NCI-H2171 treated with DMSO at 0.1 percent for 48 hours (cell line): Measurements from ENCODE around the gene GOLGA6L2.
"Not testable (repeated sequence)": the region's sequence is repeated elsewhere in the genome, so short reads cannot be mapped to it uniquely, and the experiment has no call there.

Source experiments
- DNase-seq: peaks from one replicate; lab custom pipeline; 2025; lab: John Stamatoyannopoulos, UW

GOLGA6L2 gene, protein sequence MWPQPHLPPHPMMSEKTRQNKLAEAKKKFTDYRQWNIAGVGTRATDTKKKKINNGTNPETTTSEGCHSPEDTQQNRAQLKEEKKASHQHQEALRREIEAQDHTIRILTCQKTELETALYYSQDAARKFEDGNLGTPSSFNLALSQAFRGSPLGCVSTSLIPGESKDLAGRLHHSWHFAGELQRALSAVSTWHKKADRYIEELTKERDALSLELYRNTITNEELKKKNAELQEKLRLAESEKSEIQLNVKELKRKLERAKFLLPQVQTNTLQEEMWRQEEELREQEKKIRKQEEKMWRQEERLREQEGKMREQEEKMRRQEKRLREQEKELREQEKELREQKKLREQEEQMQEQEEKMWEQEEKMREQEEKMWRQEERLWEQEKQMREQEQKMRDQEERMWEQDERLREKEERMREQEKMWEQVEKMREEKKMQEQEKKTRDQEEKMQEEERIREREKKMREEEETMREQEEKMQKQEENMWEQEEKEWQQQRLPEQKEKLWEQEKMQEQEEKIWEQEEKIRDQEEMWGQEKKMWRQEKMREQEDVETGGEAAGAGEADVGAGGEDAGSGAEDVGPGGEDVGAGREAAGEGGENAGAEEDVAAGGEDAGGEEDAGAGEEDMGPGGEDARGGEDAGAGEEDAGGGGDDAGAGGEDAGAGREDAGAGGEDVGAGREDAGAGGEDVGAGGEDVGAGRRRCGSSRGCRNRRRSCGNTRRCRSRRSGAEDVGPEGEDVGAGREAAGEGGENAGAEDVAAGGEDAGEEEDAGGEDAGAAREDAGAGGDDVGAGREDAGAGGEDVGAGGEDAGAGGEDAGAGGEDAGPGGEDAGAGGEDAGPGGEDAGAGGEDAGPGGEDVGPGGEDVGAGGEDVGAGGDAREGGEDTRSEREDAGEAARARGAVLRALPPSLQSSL

DNA sequence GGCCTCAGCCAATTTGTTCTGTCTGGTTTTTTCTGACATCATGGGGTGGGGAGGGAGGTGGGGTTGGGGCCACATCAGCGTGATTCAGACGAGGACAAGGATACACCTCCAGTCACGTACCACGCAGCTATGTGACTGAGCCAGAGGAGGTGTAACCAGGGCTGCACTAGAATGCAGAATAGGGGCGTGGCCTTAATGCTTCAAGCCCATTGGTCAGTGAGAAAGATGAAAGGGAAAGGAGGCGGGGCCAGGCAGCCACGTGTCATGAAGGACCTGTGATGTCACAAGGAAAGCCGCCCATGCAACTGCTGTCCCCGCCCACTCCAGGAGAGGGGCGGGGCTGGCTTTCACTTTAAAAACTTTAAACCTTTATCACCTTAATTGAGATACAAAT is at the start of gene GOLGA6L2:
GOLGA6L2 (minus strand) TSS at position 137 of the 394 bp plus-strand sequence; CDS start at position 75, 62 bp downstream.
- DNase-seq, result no peak

DNA sequence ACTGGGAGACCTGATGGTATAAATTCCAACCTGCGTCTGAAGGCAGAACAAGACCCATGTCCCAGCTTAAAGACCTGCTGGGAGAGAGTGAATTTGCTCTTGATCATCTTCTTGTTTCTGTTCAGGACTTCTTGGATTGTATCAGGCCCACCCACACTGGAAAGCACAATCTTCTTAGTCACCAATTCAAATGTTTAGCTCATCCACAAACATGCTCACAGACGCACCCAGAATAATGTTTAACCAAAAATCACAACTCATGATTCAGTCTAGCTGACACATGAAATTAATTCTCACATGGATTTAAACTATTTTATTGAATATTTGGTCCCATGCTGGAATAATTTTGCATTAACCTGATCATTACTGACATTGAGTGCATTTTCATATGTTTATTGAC is 37.8 kb upstream of the GOLGA6L2 start:
- no peak for DNase-seq

DNA sequence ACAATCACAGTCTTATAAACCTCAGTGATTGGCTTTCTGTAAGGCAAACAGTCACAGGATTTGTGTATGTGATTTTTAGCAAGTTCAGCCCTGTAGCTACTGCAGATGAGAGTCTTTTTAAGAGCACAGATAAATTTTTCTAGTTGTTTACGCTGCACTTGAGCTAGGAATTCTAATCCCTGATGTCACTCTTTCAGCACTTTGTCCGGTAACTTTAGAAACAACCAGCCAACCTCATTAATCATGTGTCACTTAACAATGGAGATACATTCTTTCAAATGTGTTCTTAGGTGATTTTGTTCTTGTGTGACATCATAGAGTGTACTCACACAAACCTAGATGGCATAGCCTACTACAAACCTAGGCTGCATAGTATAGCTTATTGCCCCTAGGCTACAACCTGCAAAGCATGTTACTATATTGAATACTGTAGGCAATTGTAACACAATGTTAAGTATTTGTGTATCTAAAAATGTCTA is 36.8 kb upstream of the GOLGA6L2 start:
- no peak for DNase-seq

DNA sequence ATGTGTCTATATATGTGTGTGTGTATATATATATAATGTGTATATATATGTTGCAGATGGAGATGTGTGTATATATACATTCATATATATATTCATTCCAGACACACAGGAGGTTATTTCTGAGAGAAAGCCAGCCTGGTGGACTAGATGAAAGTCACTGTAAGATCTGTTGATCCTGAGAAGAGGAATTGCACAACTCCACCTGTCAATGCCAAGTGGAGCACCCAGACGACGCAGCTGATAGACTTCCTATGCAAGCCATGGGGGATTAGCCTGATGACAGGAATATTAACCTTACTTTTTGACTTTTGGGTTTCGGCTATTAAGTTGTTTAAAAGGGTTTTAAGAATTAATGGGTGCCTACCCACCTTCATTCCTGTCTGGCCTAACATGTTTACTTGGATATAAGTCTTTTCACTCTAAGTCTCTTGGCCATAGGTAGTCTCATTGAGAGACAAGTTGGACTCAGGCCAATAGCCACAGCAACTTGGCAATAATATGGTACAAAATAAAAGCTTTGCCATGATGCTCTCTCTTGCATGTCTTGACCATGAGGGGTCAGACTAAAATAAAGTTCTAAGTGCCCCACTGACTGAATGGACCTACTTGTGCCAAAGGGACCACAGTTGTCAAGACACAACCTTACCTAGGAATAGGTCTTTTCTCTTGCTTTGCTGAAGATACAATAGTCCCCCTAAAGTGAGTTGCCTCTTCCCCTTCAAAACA is 35.9 kb upstream of the GOLGA6L2 start:
- DNase-seq, result no peak

DNA sequence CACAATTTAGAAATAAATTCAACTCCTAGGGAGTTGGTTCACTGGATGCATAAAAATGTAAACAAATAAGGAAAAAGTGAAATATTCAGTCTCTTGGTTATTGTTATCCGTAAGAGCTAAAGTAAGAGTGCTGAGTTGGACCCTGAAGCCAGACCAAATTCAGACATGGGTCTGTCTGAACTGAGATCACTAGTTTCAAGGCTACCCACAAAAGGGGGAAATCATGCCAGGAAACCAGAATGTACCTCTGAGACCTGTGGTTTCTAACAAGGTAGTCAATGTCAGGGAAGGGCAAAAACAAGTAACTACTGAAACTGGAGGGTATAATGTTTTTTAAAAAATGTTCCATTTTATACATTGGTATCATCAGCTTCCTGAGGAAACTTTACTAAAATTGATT is 35.2 kb upstream of the GOLGA6L2 start:
- DNase-seq, result no peak

DNA sequence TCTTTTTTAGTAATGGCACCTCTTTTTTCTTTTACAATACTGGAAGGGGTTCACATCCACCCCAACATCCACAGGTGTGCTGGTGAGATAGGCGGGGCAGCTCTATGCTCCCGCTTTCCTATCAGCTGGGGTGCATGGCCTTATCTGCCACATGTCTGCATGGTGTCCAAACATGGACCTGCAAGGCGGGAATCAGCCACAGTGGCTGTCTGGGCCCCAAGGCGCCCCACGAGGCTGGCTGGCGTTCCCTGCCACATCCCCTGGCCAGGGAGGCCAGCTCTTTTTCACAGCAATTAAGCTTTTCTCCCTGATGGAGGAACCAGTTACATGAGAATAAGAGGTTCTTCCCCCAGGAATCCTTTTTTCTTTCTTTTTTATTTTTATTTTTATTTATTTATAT is 30.9 kb upstream of the GOLGA6L2 start:
- DNase-seq, result no peak

DNA sequence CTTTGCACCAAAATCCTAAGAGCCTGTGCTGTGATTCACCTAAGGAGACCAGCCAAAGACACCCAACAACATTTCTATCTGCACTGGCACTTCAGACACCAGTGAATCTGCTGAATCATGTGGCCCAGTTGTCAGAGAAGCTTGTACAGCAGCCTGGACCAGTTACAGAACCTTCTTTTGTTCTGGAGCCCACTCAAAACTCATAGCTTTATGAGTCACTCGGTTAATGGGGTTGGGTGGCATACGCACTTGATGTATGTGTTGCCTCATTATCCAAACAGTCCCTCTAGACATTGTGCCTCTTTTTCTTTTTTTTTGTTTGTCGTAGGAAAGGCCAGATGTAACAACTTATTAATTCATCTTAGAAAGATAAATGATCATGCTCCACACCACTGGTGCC is 25.6 kb upstream of the GOLGA6L2 start:
- no peak for DNase-seq

DNA sequence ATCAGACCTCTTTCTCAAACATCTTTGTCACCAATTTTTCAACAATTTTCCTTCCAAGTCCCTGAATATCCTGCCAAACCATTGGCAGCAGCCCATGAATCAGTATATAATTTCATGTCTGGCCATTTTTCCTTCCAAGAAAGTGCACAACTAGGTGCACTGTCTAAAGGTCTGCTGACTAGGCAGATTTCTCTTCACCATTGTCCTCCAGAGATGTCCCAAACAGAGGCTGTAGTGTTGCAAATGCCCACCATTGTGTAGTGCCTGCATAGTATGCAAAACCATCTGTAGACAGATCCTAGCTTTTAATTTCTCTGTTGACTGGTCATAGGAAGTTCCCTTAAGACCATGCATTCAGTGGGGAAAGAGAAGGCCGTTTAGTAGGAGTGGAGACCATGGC is 25.0 kb upstream of the GOLGA6L2 start:
- no peak for DNase-seq

DNA sequence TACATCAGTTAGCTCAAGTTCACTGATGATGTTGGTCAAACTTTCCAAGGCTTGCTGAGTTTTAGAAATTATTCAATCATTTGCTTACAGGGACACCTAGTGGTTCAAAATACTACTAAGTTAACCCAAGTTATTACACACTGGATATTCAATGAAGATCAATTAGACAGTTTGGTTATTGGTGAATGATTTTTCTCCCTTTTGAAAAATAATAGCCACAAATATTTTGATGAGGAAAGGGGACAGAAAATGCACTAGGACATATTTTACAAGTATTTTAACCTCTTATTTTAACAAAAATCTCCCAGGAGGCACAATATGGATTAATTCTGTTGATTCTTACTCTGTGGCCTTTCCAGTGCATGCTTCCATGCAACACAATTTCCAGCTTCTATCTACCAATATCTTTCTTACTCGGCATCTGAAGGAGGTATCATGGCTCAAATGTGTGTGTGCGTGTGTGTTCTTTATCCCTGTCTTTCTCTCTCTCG is 20.1 kb upstream of the GOLGA6L2 start:
- peak; percentile 18 for DNase-seq

DNA sequence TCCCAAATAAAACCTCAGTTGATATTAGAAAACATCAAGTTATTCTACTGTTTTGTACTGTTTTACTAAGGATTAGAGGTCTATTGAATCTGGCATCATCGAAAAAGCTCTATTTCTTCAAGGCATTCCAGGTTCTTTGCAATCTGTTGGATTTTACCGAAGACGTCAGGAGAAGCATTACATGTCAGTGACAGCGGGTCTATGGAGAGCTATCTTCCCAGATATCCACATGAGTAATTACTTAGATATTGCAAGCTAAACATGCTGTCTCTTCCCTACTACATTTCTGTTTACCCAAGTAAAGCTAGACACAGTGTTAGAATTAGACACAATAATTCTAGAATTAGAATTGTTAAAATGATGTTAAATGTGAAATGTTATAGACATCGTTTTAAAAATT is 10.8 kb upstream of the GOLGA6L2 start:
- no peak for DNase-seq

DNA sequence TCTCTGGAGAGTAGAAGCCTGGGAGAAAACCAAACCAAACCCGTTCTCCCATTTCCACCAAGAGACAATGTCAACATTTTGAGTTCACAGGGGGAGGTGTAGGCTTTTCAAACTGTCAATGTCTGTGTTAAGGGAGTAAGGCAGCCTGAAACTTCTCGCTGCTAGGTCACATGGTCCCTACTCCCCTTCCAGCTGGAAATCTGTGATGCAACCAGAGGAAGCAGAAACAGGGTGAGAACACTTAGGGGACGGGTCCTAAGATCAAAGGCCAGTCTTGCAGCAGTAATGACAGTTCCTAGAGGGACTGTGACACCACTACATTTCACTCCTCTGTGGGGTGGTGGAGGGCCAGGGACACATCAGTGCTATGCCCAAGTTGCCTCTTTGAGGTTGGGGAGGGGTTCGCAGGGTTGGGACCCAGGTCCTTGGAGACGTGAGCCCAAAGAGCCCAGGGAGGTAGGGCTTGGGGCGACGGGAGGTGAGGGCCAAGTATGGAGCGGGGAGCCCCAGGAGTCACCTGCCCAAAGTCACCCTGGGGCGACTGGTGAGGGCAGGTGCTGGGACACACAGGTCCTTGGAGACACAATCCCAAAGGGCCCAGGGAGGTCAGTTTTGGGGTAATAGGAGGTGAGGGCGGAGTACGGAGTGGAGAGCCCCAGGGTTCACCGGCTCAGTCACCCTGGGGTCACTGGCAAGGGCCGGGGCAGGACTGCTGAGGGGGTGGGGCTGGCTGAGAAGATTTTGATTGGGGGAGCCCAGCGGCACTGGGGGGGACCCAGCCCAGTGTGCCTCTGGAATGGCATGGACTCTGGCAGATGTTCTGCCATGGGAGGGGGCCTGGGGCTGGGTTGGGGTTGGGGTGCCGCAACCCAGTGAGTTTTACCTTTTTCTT is 582 bp downstream of the GOLGA6L2 start:
- DNase-seq, result no peak

DNA sequence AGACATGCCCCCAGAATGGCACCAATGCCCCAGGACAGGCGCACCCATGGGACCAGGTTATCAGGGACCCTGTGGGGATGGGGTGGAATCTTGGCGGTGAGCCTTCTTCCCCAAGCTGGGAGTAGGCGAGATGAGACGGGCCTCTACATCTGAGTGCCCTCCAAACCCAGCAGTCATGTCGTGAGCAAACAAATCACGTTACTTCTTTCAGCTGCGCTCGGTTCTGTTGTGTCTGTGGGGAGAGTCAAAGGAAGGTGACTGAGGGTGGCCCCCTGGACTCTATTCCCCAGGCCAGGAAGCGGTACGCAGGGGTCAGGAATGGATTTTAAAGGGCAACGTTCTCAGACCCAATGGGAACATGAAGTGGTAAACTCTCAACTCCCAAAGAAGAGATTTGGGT is 2.8 kb downstream of the GOLGA6L2 start:
- no peak for DNase-seq

DNA sequence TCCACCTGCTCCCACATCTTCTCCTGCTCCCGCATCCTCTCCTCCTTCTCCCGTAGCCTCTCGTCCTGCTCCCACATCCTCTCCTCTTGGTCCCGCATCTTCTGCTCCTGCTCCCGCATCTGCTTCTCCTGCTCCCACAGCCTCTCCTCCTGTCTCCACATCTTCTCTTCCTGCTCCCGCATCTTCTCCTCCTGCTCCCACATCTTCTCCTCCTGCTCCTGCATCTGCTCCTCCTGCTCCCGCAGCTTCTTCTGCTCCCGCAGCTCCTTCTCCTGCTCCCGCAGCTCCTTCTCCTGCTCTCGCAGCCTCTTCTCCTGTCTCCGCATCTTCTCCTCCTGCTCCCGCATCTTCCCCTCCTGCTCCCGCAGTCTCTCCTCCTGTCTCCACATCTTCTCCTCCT is 5.8 kb downstream of the GOLGA6L2 start:
- DNase-seq, result no peak

DNA sequence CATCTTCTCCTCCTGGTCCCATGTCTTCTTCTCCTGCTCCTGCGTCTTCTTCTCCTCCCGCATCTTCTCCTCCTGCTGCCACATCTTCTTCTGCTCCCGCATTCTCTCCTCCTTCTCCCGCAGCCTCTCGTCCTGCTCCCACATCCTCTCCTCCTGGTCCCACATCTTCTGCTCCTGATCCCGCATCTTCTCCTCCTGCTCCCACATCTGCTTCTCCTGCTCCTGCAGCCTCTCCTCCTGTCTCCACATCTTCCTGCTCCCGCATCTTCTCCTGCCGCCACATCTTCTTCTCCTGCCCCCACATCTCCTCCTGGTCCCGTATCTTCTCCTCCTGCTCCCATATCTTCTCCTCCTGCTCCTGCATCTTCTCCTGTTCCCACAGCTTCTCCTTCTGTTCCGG is 6.4 kb downstream of the GOLGA6L2 start:
- no peak for DNase-seq

DNA sequence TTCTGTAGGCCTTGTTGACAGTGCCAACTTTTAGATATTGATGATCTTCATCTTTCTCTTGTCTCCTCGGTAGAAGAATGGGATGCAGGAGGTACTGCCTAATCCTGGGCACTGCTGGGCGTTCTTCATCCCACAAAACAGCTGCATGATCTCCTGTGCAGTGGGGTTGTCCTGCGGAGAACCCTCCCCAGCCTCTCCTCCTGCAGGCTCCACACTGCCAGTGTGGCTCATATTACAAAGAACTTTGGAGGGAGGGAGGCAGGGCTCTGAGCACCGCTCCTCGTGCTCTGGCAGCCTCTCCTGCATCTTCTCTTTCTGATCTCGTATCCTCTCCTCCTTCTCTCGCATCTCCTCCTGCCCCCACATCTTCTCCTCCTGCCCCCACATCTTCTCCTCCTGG is 7.5 kb downstream of the GOLGA6L2 start:
- no peak for DNase-seq

DNA sequence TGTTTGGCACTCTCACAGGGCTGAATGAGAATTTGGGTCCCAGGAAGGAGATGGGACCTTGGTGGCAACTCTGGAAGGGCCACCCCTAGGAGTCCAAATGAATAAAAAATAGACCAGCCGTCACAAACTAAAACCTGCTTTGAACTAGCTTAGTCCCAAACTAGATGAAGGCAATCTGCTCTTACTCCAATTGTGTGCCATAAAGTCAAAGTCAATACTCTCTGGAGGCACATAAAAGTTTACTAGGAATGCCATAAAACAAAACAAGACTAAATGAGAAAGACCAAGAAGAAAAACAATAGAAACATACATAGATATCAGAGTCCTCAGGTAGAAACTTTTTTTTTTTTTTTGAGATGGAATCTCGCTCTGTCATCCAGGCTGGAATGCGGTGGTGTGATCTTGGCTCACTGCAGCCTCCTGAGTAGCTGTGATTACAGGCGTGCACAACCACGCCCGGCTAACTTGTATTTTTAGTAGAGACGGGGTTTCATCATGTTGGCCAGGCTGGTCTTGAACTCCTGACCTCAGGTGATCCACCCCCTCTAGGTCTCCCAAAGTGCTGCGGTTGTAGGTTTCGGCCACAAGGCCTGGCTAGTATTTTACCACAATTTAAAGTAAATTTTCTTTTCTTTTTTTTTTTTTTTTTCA is 8.1 kb downstream of the GOLGA6L2 start:
- DNase-seq, result no peak

DNA sequence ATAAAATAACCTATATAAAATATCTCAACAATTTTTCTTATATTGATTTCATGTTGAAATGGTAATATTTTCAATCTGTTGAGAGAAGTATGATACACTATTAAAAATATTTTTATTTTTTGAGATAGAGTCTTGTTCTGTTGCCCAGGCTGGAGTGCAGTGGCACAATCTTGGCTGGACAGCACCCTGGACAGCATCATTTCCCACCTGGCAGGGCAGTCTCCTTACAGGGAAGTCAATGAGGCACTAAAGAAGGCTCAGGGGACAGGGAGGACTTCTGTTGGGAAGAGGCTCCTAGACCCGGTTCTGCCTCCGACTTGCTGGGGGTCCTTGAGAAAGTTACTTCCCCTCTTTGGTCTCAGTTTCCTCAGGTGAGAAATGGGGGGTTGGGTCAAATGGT is 9.4 kb downstream of the GOLGA6L2 start:
- no peak for DNase-seq

DNA sequence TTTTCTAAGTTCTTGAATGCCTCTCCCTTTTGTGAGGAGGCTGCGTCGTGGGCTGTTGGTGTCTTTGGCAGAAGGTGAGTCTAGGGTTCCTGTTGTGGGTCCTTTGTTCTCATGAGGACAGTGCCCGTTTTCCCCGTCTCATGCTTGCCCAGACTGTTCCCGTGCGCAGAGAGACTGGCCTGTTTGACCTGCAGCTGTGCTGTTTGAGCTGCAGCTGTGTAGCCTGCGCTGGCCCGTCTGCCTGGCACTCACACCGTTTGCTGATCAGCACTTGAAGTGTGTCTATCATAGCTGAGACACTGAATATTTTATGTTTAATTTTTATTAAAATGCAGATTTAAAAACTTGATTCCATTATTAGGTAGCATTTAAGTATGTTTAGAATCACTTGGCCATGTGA is 9.9 kb downstream of the GOLGA6L2 start:
- DNase-seq, result no peak

DNA sequence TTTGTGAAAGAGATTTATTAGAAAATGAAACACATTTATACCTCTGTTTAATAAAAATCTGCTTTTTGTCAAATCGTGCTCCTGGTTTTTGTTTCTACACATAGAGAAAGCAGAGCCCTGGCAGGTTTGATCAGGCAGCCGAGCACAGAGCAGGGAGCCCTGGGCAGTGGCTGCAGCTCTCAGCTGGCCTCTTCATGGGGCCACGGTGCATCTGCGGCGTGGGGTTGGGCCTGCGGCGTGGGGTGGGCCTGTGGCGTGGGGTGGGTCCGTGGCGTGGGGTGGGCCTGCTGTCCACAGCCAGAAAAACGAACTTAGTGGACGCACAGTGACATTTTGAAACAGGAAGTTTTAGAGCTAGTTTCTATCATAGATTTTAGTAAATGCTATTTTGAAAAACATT is 10.6 kb downstream of the GOLGA6L2 start:
- DNase-seq, result no peak

DNA sequence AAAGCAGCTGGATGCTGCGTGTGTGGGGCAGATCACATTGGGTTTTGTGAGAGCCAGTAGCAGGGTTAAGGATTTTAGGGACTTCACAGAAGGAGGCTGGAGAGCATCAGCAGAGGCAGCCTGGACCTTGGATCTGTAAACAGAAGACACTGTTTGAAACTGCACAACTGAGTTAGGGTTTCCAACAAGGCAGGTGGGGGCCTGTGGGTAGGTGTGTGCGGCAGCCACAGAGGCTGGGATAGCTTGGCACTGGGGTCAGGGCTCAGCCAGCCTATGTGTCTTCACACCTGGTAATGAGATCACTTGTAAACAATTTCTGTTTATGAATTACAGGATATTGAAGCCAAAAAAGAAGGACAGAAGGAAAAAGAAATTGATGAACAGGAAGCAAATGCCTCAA is 12.3 kb downstream of the GOLGA6L2 start:
- DNase-seq, result not testable (repeated sequence)

DNA sequence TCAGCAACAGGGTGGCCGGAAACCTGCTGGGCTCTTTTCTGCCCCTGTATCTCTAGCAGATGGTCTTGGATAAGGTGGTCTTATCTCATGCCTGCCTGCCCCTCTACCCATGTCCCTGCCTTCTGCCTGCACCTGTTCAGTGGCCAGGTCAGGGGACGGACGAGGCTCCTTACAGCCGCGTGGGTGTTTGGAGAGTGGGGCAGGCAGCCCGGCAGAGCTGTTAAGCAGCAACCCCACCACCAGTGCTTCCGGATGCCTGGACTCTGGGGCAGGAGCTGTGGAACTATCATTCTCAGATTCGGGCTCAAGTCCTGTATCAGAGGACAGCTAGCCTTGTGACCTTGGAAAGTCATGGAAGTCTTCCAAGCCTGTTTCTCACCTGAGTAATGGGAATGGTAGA is 21.7 kb downstream of the GOLGA6L2 start:
- DNase-seq, result not testable (repeated sequence)
